GM23248 (cell line): ENCODE measurements around the gene SGK1. TPM values are rescaled to one million over a fixed set of nuclear protein-coding genes. Genes with fewer than 3 reads are reported as not detected.
"Not testable (repeated sequence)": the region's sequence is repeated elsewhere in the genome, so short reads cannot be mapped to it uniquely, and the experiment has no call there.

Experiments used
- DNase-seq: peaks from one replicate; pipeline ENCODE4 v3.0.0-alpha.2; 2015
- H2AFZ ChIP-seq: fragments of 200-600 bp; sonication (generic); 2 replicates; pipeline ENCODE4 v1.6.1; 2016; ENCODE audit warnings: antibody characterized with exemption
- H3F3A ChIP-seq: fragments of 200-600 bp; sonication (generic); 2 replicates; pipeline ENCODE4 v1.6.1; 2016; ENCODE audit warnings: mild to moderate bottlenecking, antibody characterized with exemption, mixed run types; ENCODE audit not compliant: insufficient read depth
- H3K27ac ChIP-seq: fragments of 200-600 bp; sonication (generic); 2 replicates; pipeline ENCODE4 v1.5.1; 2016; ENCODE audit warnings: mild to moderate bottlenecking
- H3K27me3 ChIP-seq: fragments of 200-600 bp; sonication (generic); replicated peaks from 2 replicates; pipeline ENCODE4 v1.6.1; 2016; ENCODE audit warnings: mild to moderate bottlenecking; ENCODE audit not compliant: insufficient read depth
- H3K36me3 ChIP-seq: fragments of 200-600 bp; sonication (generic); 2 replicates; pipeline ENCODE4 v1.6.1; 2016; ENCODE audit warnings: low read depth, mild to moderate bottlenecking
- H3K4me1 ChIP-seq: fragments of 200-600 bp; sonication (generic); 2 replicates; pipeline ENCODE4 v1.6.1; 2016; ENCODE audit warnings: mild to moderate bottlenecking; ENCODE audit not compliant: insufficient read depth
- H3K4me2 ChIP-seq: fragments of 200-600 bp; sonication (generic); one replicate; pipeline ENCODE4 v1.6.1; 2016; ENCODE audit warnings: mild to moderate bottlenecking; ENCODE audit not compliant: unreplicated experiment
- H3K4me3 ChIP-seq: fragments of 200-600 bp; sonication (generic); 2 replicates; pipeline ENCODE4 v1.5.1; 2016; ENCODE audit warnings: mild to moderate bottlenecking
- H3K79me2 ChIP-seq: fragments of 200-600 bp; sonication (generic); 2 replicates; pipeline ENCODE4 v1.6.1; 2016; ENCODE audit warnings: mild to moderate bottlenecking; ENCODE audit not compliant: insufficient read depth
- H3K9ac ChIP-seq: fragments of 200-600 bp; sonication (generic); 2 replicates; pipeline ENCODE4 v1.6.1; 2016; ENCODE audit warnings: mild to moderate bottlenecking
- H3K9me2 ChIP-seq: fragments of 200-600 bp; sonication (generic); 2 replicates; pipeline ENCODE4 v1.6.1; 2016; ENCODE audit warnings: mixed run types, mild to moderate bottlenecking, moderate library complexity; ENCODE audit not compliant: insufficient read depth
- H3K9me3 ChIP-seq: fragments of 200-600 bp; sonication (generic); one replicate; pipeline ENCODE4 v1.6.1; 2017; ENCODE audit warnings: low read depth
- H4K20me1 ChIP-seq: fragments of 200-600 bp; sonication (generic); 2 replicates; pipeline ENCODE4 v1.6.0; 2016; ENCODE audit not compliant: insufficient read depth
- EZH2 ChIP-seq: fragments of 200-600 bp; sonication (generic); IDR thresholded peaks from 2 replicates; pipeline ENCODE4 v1.6.1; 2018; ENCODE audit warnings: antibody characterized with exemption, mild to moderate bottlenecking; ENCODE audit not compliant: insufficient read depth, poor library complexity, severe bottlenecking
- EZH2phosphoT487 ChIP-seq: fragments of 200-600 bp; sonication (generic); IDR thresholded peaks from 2 replicates; pipeline ENCODE4 v1.6.1; 2018; ENCODE audit warnings: antibody characterized with exemption, moderate library complexity, mild to moderate bottlenecking, low read depth; ENCODE audit not compliant: insufficient read depth
- WGBS, 2 experiments: methylation state at CpG; one replicate each; pipeline ENCODE4 v1.1.6; 2015 to 2017; ENCODE audit warnings: low lambda C conversion rate in 2 of 2, low coverage in 1 of 2; ENCODE audit errors: missing lambda C conversion rate in 2 of 2; 5-methylcytosine and 5-hydroxymethylcytosine counted together
- in situ Hi-C: fragments of 300-500 bp; cut with MboI; formaldehyde crosslinking; loops from 2 replicates; pipeline ENCODE4 v1.15.0; 2020
- polyA plus RNA-seq: library from polyadenylated mRNA; unstranded; fragments of >200 nt; fragmentation: Nextera tagmentation; extraction: Ambion mirVana; gene quantifications from 2 replicates; pipeline ENCODE4 v1.2.1, GENCODE V29; 2016
- total RNA-seq: library from RNA; depleted of rRNA; stranded (reverse); fragments of >200 nt; shearing (Covaris generic); gene quantifications from 2 replicates; pipeline ENCODE4 v1.2.3, GENCODE V29; 2014

Gene SGK1
- total and polyA plus RNA-seq, 2 experiments from 2014 or later = 134 to 228 TPM

GRCh38 chr6:134321246-134321645, 3.3 kb upstream of the SGK1 start:
- WGBS, 2 experiments = 82 to 91% methylated on average over 3 of the region's 3 CpGs
- Histone ChIP-seq H3K4me1 (no peaks in the 10 kb centered on the region), H3K79me2 (no peaks in the 10 kb centered on the region), H3K4me2 (no peak overlapping the region), H3K27ac (no peak overlapping the region), H2AFZ (no peak overlapping the region), H3F3A (no peaks in the 10 kb centered on the region), H4K20me1 (no peaks in the 10 kb centered on the region), H3K4me3 (no peak overlapping the region), H3K36me3 (no peaks in the 10 kb centered on the region), H3K9ac (no peak overlapping the region), H3K9me3 (no peaks in the 10 kb centered on the region), H3K27me3 (no peaks in the 10 kb centered on the region), H3K9me2 (no peaks in the 10 kb centered on the region)
- DNase-seq = no peak
- in situ Hi-C loops = no loop called here
- TF ChIP-seq EZH2phosphoT487 (no peak), EZH2 (no peak)

GRCh38 chr6:134319686-134320085, 1.8 kb upstream of the SGK1 start:
- H3K9me3 ChIP-seq, H3K36me3 ChIP-seq, H3K27me3 ChIP-seq, H4K20me1 ChIP-seq, H3K4me2 ChIP-seq, H3K9ac ChIP-seq, H3F3A ChIP-seq, H3K4me3 ChIP-seq, H2AFZ ChIP-seq, H3K79me2 ChIP-seq, in situ Hi-C loops, H3K27ac ChIP-seq, H3K9me2 ChIP-seq, DNase-seq, H3K4me1 ChIP-seq: not testable (repeated sequence)
- 68 to 70% methylated on average over 2 of the region's 2 CpGs for WGBS, 2 experiments

- in situ Hi-C loops = no loop called here
- H3K9me3 ChIP-seq = no peaks in the 10 kb centered on the region
- WGBS, 2 experiments = 98 to 100% methylated on average over 1 of the region's 1 CpG
Measured at GRCh38 chr6:134318974-134319281, 1.0 kb upstream of the SGK1 start.

GRCh38 chr6:134318236-134318973, 493 bp upstream of the SGK1 start:
- H3K27ac ChIP-seq = no peak overlapping the region
- H3K9me2 ChIP-seq = no peaks in the 10 kb centered on the region
- no peaks in the 10 kb centered on the region for H3K4me1 ChIP-seq
- H3K27me3 ChIP-seq = no peaks in the 10 kb centered on the region
- WGBS, 2 experiments = 51 to 52% methylated on average over 8 of the region's 8 CpGs
- no peaks in the 10 kb centered on the region for H3K79me2 ChIP-seq
- H3K4me3 ChIP-seq = peak overlapping the region; percentile 82
- no peaks in the 10 kb centered on the region for H4K20me1 ChIP-seq
- H3K9ac ChIP-seq = no peak overlapping the region
- no peaks in the 10 kb centered on the region for H3K9me3 ChIP-seq
- H2AFZ ChIP-seq = peak overlapping the region; percentile 92
- peak overlapping the region; percentile 98 for H3K4me2 ChIP-seq
- in situ Hi-C loops = no loop called here
- no peaks in the 10 kb centered on the region for H3F3A ChIP-seq
- H3K36me3 ChIP-seq = no peaks in the 10 kb centered on the region
- TF ChIP-seq EZH2phosphoT487 (no peak), EZH2 (no peak)
- DNase-seq = no peak

More at GRCh38 chr6:134318974-134319281, 1.0 kb upstream of the SGK1 start:
- Histone ChIP-seq H3K79me2 (no peaks in the 10 kb centered on the region), H3K27me3 (no peaks in the 10 kb centered on the region), H3K36me3 (no peaks in the 10 kb centered on the region), H3K9me2 (no peaks in the 10 kb centered on the region), H4K20me1 (no peaks in the 10 kb centered on the region), H3K4me3 (no peak overlapping the region), H3K4me1 (no peaks in the 10 kb centered on the region), H3K27ac (no peak overlapping the region), H3F3A (no peaks in the 10 kb centered on the region), H3K4me2 (no peak overlapping the region), H2AFZ (no peak overlapping the region), H3K9ac (no peak overlapping the region)
- DNase-seq = no peak
- TF ChIP-seq EZH2phosphoT487 = no peak
- no peak for TF ChIP-seq EZH2
